Activated T-helper 1 cell treated with anti-CD3 and anti-CD28 coated beads, Interleukin-2, amount 50 U/mL, for 16 hours (primary cell): Measurements from ENCODE around the gene ZNF26.
"Not testable (repeated sequence)": the region's sequence is repeated elsewhere in the genome, so short reads cannot be mapped to it uniquely, and the experiment has no call there.

Source experiments
- DNase-seq, 2 donors: peaks; one replicate each; pipeline ENCODE4 v3.0.0-alpha.2; 2020; ENCODE audit warnings: low read depth in 1 of 2, low spot score in 1 of 2

ZNF26 gene, protein sequence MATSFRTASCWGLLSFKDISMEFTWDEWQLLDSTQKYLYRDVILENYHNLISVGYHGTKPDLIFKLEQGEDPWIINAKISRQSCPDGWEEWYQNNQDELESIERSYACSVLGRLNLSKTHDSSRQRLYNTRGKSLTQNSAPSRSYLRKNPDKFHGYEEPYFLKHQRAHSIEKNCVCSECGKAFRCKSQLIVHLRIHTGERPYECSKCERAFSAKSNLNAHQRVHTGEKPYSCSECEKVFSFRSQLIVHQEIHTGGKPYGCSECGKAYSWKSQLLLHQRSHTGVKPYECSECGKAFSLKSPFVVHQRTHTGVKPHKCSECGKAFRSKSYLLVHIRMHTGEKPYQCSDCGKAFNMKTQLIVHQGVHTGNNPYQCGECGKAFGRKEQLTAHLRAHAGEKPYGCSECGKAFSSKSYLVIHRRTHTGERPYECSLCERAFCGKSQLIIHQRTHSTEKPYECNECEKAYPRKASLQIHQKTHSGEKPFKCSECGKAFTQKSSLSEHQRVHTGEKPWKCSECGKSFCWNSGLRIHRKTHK

DNA sequence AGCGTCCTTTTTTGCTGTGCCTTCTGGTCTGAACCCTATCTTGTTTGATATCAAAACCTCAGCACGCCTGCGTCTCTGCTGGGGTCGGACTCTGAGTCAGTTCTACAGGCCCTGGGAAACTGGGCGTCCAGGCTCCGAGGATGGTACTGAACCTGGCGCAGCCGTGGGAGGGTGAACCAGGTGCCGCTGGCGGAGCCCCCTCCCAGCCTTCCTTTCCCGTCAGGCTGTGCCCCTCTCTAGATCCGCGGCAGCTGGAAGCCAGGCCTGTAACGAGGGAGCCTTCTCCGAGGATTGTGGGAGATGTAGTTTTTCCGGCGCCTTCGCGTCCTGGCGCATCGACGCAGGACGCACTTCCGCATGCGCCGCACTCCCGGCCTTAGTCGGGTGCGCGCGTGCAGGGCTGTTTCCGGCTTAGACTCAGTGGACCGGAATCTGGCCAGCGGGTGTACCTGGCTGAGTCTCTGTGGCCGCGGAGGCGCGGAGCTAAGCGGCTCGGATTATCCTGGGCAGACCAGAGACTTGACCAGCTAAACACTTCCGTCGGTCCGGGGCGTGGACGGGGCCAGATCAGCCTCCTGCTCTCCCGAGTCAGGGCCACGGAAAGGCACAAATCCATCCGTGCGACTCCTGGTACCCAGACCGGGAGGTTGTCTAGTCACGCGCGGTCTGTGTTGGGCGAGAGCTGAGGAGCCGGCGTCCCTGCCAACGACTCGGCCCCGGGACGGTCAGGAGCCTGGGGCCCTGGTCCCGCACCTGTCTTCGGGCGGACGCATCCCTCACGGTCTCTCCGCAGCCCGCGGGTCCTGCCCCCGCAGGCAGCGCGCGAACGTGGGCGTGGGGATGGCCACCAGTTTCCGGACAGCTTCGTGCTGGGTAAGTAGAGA, at the start of gene ZNF26:
Gene ZNF26 (plus strand): TSS at position 367 of the 884 bp plus-strand sequence. CDS start 474 bp downstream, at position 841.
- DNase-seq, result peak; percentile 66 to 79

DNA sequence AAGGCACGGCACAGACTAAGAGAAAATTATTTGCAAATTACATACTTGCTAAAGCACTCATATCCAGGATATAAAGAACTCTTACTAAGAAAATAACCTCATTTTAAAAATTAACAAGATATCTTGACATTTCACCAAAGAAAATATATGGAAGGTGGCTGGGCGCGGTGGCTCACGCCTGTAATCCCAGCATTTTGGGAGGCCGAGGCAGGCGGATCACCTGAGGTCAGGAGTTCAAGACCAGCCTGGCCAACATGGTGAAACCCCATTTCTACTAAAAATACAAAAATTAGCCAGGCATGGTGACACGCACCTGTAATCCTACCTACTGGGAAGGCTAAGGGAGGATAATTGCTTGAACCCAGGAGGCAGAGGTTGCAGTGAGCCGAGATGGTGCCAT, 49.2 kb upstream of the ZNF26 start:
- not testable (repeated sequence) for DNase-seq

DNA sequence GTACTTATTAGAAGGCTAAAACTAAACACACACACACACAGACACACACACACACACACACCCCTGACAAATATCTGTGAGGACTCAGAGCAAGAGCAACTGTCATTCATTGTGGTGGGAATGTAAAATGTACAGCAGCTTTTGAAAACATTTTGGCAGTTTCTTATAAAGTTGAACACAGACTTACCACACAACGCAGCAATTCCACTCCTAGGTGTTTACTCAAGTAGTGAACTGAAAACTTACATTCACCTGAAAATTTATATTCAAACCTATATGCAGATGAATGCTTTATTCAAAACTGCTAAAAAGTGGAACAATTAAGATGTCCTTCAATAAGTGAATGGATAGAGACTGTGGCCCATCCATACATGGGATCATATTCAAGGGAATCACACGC, 48.7 kb upstream of the ZNF26 start:
- no peak for DNase-seq

DNA sequence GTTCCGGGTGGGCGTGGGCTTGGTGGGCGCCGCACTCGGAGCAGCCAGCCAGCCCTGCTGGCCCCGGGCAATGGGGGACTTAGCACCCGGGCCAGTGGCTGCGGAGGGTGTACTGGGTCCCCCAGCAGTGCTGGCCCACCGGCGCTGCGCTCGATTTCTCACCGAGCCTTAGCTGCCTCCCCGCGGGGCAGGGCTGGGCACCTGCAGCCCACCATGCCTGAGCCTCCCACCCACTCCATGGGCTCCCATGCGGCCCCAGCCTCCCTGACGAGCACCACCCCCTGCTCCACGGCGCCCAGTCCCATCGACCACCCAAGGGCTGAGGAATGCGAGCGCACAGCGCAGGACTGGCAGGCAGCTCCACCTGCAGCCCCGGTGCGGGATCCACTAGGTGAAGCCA, 47.4 kb upstream of the ZNF26 start:
- DNase-seq, result not testable (repeated sequence)

DNA sequence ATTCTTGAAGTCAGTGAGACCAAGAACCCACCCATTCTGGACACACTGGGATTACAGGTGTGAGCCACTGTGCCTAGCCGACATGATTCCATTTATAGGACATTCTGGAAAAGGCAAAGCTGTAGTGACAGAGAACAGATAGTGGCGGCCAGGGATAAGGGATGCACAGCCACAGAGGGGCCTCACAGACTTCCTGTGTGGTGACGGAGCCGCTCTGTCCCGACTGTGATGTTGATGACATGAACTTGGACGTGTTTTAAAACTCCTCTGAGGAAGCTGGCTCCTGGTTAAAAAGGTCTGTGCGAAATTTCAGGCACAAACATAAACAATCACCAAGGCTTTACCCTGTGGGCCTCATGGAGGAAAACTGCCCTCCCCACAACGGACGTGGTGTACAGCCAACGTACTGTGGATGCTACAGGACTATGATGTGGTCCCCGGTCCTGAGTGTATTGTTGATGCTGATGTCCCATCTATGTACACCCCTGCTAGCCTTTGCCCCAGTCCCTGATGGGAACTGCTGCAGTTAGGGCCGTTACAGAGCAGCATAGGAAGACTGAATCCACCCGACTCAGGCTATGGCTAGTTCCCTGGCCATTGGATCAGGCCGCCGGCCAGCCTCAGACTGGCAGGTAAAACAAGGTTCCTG, 46.0 kb upstream of the ZNF26 start:
- no peak for DNase-seq

DNA sequence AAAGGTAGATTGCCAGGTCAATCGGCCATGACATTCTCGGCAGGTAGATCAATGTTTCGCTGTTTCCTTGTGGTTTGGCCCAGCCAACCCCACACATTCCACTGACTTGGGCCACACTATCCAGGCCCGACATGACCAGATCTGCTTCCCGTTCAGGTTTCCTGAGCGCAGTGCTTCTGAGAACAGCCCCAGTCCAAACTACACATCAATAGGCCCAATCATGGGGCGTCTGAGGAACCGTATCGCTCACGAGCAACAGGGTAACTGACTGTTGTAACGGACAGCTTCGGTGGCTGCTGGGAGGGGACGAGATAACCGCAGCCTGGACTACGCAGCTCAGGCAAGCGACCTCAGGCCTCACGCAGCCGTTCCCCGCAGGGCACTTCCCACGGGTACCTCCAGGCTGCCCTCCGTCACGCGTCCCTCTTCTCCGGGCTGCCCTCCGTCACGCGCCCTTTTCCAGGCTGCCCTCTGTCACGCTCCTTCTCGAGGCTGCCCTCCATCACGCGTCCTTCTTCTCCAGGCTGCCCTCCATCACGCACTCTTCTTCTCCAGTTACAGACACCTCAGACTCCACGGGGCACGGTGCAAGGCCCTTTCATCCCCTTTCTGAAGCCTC, 44.7 kb upstream of the ZNF26 start:
- no peak for DNase-seq

DNA sequence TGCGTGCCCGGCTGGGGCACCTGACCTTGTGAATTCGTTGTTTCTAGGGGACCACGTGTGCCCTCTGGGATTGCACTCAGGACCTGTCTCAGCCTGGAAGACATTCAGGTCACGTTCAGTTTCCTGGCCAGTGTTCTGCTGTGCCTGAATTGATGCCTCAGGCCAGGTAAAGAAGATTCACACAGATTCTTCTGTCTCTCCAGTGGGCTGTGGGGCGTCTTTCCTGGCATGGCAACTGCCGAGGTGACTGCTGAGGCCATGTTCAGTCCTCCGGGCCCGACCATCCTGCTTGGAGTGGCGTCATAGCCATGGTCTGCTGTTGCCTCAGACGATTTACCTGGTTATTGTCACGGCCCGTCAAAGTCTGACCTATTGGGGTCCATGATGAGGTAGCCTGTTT, 43.6 kb upstream of the ZNF26 start:
- DNase-seq, result no peak

DNA sequence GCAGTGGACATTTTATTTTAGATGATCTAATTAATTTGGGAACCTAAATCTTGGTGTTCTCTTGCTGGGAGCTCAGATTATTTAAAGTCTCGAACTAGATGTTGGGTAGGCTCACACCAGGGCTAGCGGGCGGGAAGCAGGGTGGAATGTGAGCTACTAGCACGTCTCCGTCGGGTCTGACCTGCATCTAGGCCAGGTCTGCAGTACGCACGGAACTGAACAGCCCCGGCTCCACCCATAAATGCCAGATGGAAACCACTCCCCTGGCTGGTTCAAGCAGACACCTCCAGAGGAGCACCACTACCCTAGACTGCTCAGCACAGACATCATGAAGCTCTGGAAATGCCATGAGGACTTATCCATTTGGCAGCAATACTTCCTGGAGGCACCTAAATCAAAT, 40.4 kb upstream of the ZNF26 start:
- no peak for DNase-seq

DNA sequence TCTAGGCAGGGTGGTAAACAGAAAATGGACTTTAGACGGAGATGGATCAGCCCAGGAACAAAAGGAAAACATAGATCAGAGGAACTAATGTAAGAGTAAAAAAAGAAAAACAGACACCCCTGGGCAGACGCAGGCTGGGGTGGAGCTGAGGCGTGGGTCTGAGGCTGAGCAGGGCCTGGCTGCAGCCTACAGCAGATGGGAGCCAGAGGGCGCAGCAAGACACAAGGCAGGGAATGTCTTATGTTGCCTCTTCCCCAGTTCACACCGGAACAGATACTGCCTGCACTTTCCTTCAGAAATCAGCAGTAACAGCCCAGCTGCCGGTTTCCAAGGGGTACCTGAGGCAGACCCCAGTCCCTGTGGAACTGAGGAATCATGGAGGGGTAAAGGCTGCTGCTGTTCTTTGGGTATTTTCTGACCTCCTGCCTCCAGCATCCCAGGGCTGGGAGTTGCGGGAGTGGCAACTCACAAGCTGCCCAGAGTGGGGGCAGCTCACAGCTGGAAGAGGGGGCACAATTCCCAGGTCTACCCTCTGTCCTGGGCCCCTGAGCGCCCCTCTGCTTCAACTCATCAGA, 39.8 kb upstream of the ZNF26 start:
- no peak for DNase-seq

DNA sequence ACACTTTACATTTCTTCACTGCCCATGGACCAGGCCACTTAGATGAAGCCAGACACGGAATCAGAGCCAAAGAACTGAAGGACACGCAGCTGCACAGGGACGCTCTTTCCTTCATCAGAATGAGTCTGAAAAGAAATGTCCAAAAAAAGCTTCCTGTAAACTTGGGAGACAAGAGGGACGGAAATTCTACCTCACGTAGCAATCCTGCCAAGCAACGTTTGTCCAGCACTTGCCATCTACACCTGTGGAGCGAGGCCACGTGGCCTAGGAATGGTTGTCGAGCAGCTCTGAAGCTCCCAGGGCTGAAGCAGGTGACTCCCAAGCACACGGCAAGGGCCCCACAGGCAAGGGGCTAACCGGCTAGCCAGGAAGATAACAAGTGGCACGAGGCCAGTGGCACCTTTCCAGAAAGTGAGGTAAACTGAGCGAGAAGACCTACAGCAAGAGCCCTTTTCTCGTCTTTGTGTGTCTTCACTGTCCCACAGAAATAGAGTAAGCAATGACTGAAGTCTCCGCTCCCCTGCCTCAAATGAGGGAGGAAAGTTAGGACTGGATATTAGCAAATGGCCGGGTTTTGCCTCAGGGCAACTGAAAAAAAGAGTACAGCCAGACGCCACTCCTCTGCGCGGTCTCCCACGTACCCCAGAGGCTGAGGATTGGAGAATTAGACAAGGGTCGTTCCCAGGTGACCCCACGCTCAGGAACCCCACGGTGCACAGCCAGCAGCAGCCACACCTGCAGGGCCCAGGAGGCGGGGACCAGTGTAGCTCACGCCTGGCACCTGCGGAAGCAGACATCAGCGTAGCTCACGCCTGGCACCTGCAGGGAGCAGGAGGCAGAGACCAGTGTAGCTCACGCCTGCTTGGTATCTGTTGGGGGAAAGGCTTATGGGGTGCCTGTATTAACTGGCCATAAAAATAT, 37.8 kb upstream of the ZNF26 start:
- no peak for DNase-seq

DNA sequence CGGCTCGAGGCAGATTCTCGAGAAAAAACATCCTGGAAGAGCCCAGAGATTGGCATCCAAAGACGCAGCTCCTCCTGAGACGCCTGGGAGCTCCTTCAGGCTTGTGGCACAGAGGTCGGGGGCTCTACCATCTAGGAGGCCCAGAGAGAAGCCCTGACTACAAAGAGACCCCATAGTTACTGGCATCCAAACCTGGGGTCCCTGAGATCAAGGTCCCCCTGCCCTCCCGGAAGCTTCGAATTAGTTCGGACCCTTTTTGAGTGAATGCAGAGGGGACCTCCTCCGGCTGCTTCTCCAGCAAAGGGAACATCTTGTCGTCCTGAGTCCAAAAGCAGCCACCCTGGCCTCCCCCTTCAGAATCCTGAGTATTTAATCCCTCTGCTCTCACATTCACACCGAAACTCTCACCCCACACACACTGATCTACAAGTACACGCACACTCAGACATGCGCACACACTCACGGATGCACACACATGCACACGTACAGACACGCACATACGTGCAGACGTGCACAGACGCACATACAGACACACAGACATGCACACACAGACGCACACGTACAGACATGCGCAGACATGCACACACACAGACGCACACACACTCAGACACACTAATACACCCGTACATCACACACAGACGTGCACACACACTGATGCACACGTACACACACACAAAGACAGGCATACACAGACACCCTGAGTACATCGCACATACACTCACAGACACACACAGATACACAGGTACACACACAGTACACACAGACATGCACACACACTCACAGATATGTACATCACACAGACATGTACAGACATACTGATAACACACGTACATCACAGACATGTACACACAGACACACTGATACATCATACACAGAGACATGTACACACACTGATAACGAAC, 36.0 kb upstream of the ZNF26 start:
- DNase-seq, result no peak

DNA sequence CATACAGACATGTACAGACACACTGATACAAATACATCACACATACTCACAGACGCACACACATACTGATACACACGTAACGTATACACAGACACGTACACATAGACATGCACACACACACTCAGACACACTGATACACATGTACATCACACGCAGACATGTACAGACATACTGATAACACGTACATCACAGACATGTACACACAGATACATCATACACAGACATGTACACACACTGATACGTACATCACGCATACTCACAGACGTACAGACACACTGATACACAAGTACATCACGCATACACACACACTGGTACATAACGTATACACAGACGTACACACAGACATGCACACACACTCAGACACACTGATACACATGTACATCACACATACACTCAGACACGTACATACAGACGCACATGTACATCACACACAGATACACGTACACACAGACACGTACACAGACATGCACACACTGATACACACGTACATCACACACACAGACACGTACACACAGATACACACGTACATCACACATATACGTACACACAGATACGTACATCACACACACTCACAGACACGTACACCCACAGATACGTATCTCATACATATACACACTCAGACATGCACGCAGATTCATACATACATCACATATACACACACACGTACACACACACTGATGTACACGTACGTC, 35.2 kb upstream of the ZNF26 start:
- no peak for DNase-seq

DNA sequence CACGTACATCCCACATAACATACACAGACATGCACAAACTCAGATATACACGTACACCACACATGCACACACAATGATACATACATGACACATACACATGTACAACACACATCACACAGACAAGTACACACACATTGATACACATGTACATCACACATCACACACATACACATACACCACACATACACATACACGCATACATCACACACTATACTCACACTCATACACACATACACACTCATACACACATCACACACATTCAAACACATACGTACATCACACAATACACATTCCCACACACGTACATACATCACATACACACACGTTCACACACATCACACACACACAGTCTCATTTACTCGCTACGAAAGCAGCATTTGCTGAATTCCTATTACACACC, 34.5 kb upstream of the ZNF26 start:
- no peak for DNase-seq

DNA sequence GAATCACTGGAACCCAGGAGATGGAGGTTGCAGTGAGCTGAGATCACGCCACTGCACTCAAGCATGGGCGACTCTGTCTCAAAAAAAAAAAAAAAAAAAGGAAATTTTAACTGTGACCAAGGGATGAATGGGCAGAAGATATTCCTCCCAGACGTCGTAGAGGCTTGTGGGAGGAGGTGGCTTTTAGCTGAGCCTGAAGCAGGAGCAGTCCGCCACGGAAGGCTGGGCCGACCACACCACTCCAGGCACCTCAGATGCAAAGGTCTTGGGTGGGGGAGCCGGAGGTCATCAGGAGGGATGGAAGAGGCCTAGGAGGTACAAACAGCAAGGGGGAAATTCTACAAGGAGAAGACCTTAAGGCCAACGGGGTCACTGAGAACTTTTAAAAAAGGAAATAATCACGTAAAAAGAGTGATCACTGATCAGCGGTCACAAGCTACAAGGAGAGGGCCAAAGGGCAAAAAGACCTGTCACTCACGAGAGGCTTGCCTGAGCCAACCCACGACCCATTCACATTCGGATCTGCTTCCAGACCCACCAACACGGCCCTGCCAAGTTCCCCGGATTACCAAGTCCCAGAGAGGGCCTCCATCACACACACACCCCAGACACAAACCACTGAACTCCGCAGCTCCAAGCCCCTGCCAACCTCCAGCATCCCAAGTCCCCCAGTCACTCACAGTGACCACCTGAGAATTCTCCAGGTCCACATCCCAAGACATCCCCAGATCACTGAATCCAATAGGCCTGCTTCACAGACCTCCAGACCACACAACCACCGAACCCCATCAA, 33.6 kb upstream of the ZNF26 start:
- DNase-seq, result no peak

DNA sequence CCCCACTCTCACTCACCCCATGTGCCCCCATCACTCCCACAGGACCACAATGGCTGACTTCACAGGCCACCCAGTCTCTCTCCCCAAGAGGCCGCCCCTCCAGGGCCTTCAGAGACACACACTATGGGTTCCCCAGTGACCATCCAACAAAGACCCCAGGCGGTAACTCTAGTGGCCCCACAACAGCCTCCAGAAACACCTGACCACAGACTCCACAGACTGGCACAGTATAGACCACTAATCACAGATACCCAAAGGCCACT, 33.1 kb upstream of the ZNF26 start:
- DNase-seq, result no peak

DNA sequence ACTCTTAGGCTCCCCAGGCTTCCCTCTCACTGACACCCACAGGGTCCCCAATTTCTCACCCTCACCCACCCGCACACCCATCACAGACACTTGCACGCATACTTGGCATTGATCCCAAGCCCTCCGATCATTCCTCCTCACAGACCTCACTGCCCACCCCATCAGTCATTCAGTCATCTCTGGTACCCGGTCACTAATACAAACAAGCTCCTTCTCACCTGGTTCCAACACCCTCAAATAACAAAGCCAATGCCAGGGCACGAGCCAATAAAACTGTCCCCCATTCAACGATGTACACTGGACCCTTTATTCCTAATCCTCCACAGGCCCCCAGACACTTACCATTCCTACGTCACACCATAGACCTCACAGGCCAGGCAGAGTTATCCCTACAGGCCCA, 32.4 kb upstream of the ZNF26 start:
- no peak for DNase-seq

DNA sequence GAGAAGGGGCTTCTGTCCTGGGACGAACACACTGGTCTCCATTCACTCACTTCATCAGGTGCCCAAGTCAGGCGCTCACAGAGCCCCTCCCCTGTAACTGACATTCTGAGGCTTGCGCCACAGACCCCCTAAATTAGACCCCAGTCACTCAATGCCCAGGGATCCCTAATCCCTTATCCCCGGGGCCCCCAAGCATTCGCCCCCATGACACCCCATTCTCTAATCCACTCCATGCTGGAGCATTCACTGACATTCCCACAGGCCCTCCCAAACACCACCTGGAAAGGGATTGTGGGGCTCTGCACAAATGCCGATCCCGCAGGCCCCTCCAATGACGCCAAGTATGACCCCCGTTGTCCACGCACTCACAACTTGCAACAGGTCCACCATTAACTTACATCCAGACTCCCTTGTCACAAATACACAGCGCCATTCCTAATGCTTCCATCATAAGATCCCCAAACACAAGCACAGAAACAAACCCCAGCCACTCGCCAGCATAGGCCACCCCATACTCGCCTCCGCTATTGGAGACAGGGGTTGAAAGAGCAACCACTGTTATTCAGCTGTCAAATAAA, 31.6 kb upstream of the ZNF26 start:
- no peak for DNase-seq
